HepG2 (cell line): ENCODE measurements around the gene GBX1. TPM values are rescaled to one million over a fixed set of nuclear protein-coding genes. Genes with fewer than 3 reads are reported as not detected.

ENCODE experiments used
- ATAC-seq: fragments of 200-7000 bp; cut with Tn5 transposase; 3 replicates; pipeline ENCODE4 v1.9.1; 2020; ENCODE audit warnings: mild to moderate bottlenecking, moderate library complexity
- BruUV-seq: library from RNA; stranded (reverse); fragments of 400-500 nt; replicated peaks from 2 replicates; lab custom pipeline; 2021; lab: Mats Ljungman, UMichigan
- CTCF ChIA-PET: fragments of 300-600 bp; formaldehyde crosslinking; extraction: SDS; loops from one replicate; lab custom pipeline; 2021; ENCODE audit warnings: low total read pairs, inconsistent platforms, low intra/inter-chr PET ratio; lab: Yijun Ruan, JAX
- POLR2A ChIA-PET: fragments of 350-600 bp; sonication (Branson Sonifier 250); formaldehyde crosslinking; loops from one replicate; lab custom pipeline; 2020; ENCODE audit warnings: antibody characterized with exemption, inconsistent platforms; lab: Yijun Ruan, JAX
- DNase-seq: peaks from one replicate; pipeline ENCODE4 v3.0.0-alpha.2; 2015; ENCODE audit warnings: low spot score
- FAIRE-seq: peaks from 3 replicates; lab custom pipeline; 2011; peaks lifted over from hg19 to GRCh38; lab: Jason Lieb, UNC
- H2AFZ ChIP-seq: one replicate; pipeline ENCODE4 v1.6.1; 2011; ENCODE audit warnings: low read length, inconsistent platforms
- H3K27ac ChIP-seq: fragments of 300-600 bp; 3 replicates; pipeline ENCODE4 v1.8.0; 2011; ENCODE audit warnings: mixed run types, mild to moderate bottlenecking, mixed read lengths, low read length, inconsistent platforms; ENCODE audit not compliant: insufficient read depth; ENCODE audit errors: extremely low read length
- H3K27me3 ChIP-seq, 2 experiments: fragments of 200-600 bp in 1 of 2; 2 replicates in 1 of 2; 3 replicates in 1 of 2; pipeline versions ENCODE4 v1.6.0 to v1.8.0; 2011; ENCODE audit warnings: low read length in 2 of 2, mild to moderate bottlenecking in 2 of 2, moderate library complexity in 2 of 2, inconsistent platforms in 1 of 2; ENCODE audit not compliant: insufficient read depth in 2 of 2, control insufficient read depth in 1 of 2
- H3K36me3 ChIP-seq, 2 experiments: fragments of 200-600 bp in 1 of 2; replicated peaks in 1 of 2; 2 replicates in 1 of 2; 3 replicates in 1 of 2; pipeline versions ENCODE4 v1.5.1 to v1.8.0; 2011; ENCODE audit warnings: low read length in 2 of 2, inconsistent platforms in 1 of 2; ENCODE audit not compliant: insufficient read depth in 2 of 2, control insufficient read depth in 1 of 2
- H3K4me1 ChIP-seq: 2 replicates; pipeline ENCODE4 v1.5.1; 2012; ENCODE audit warnings: low read length, inconsistent platforms; ENCODE audit not compliant: insufficient read depth
- H3K4me2 ChIP-seq: 2 replicates; pipeline ENCODE4 v1.6.0; 2011; ENCODE audit warnings: low read depth, low read length, inconsistent platforms
- H3K4me3 ChIP-seq, 3 experiments: fragments of 200-600 bp in 1 of 3; sonication (generic), shearing (Covaris generic) in 1 of 3; replicated peaks in 1 of 3; 2 replicates each; pipeline ENCODE4 v1.5.1; 2011 to 2016; ENCODE audit warnings: low read length in 3 of 3, inconsistent platforms in 2 of 3, low read depth in 2 of 3, mild to moderate bottlenecking in 2 of 3, control low read depth in 1 of 3, mixed read lengths in 1 of 3; ENCODE audit not compliant: insufficient read depth in 1 of 3
- H3K79me2 ChIP-seq: one replicate; pipeline ENCODE4 v1.6.1; 2011; ENCODE audit warnings: low read length, inconsistent platforms; ENCODE audit not compliant: insufficient read depth
- H3K9ac ChIP-seq: 2 replicates; pipeline ENCODE4 v1.6.0; 2011; ENCODE audit warnings: mild to moderate bottlenecking, low read depth, low read length, inconsistent platforms; ENCODE audit not compliant: insufficient read depth
- H3K9me3 ChIP-seq: 2 replicates; pipeline ENCODE4 v1.5.1; 2012; ENCODE audit warnings: mild to moderate bottlenecking, low read length
- H4K20me1 ChIP-seq: 2 replicates; pipeline ENCODE4 v1.6.0; 2011; ENCODE audit warnings: inconsistent platforms, mild to moderate bottlenecking, low read length, moderate library complexity; ENCODE audit not compliant: insufficient read depth
- CENPBD1 ChIP-seq: sonication (generic); formaldehyde crosslinking; IDR thresholded peaks from 2 replicates; pipeline ENCODE4 v1.8.0; 2022; ENCODE audit warnings: missing genetic modification reagents, low read depth, mild to moderate bottlenecking, borderline replicate concordance
- CHD4 ChIP-seq: fragments of 200-600 bp; sonication (generic); IDR thresholded peaks from 2 replicates; pipeline ENCODE4 v1.7.0; 2017; ENCODE audit warnings: mild to moderate bottlenecking, low read length, borderline replicate concordance
- KDM1A ChIP-seq: IDR thresholded peaks from 2 replicates; pipeline ENCODE4 v1.6.1; 2016; ENCODE audit warnings: missing compliant biosample characterization
- NFATC3 ChIP-seq: sonication (generic); formaldehyde crosslinking; IDR thresholded peaks from 2 replicates; pipeline ENCODE4 v1.5.1; 2020; ENCODE audit warnings: mild to moderate bottlenecking, missing genetic modification reagents
- RFXANK ChIP-seq: IDR thresholded peaks from 2 replicates; pipeline ENCODE4 v1.6.1; 2016
- SAP130 ChIP-seq: IDR thresholded peaks from 2 replicates; pipeline ENCODE4 v1.6.1; 2016; ENCODE audit warnings: low read depth
- TEAD3 ChIP-seq: optimal IDR thresholded peaks from 2 replicates; pipeline ENCODE3; 2016; ENCODE audit warnings: borderline replicate concordance
- ZBTB44 ChIP-seq: sonication (generic); formaldehyde crosslinking; IDR thresholded peaks from 2 replicates; pipeline ENCODE4 v1.4.0; 2020; ENCODE audit warnings: missing genetic modification reagents
- ZFP36L2 ChIP-seq: sonication (generic); formaldehyde crosslinking; IDR thresholded peaks from 2 replicates; pipeline ENCODE4 v1.4.0; 2020; ENCODE audit warnings: missing genetic modification reagents
- ZFP90 ChIP-seq: sonication (generic); formaldehyde crosslinking; IDR thresholded peaks from 2 replicates; pipeline ENCODE4 v1.8.0; 2022; ENCODE audit warnings: missing genetic modification reagents, mild to moderate bottlenecking, inconsistent platforms, borderline replicate concordance
- ZNF383 ChIP-seq: sonication (generic); formaldehyde crosslinking; IDR thresholded peaks from 2 replicates; pipeline ENCODE4 v1.4.0; 2020; ENCODE audit warnings: missing genetic modification reagents, mild to moderate bottlenecking, borderline replicate concordance
- ZNF713 ChIP-seq: sonication (generic); formaldehyde crosslinking; IDR thresholded peaks from 2 replicates; pipeline ENCODE4 v1.4.0; 2020; ENCODE audit warnings: mild to moderate bottlenecking, missing genetic modification reagents
- ZNF768 ChIP-seq: sonication (generic); formaldehyde crosslinking; IDR thresholded peaks from 2 replicates; pipeline ENCODE4 v1.4.0; 2020; ENCODE audit warnings: missing genetic modification reagents
- ZNF777 ChIP-seq: sonication (generic); formaldehyde crosslinking; IDR thresholded peaks from 2 replicates; pipeline ENCODE4 v1.4.0; 2020; ENCODE audit warnings: missing genetic modification reagents
- ZNF839 ChIP-seq: sonication (generic); formaldehyde crosslinking; IDR thresholded peaks from 2 replicates; pipeline ENCODE4 v1.4.0; 2020; ENCODE audit warnings: missing genetic modification reagents, mild to moderate bottlenecking, borderline replicate concordance
- ZNF891 ChIP-seq: sonication (generic); formaldehyde crosslinking; IDR thresholded peaks from 2 replicates; pipeline ENCODE4 v1.5.0; 2020; ENCODE audit warnings: mild to moderate bottlenecking, missing genetic modification reagents
- ZSCAN29 ChIP-seq: sonication (generic); formaldehyde crosslinking; conservative IDR thresholded peaks from 2 replicates; pipeline ENCODE4 v1.4.0; 2020; ENCODE audit warnings: mild to moderate bottlenecking, missing genetic modification reagents
- WGBS: methylation state at CpG from one replicate; pipeline ENCODE4 v1.1.6; 2017; ENCODE audit warnings: low lambda C conversion rate; 5-methylcytosine and 5-hydroxymethylcytosine counted together
- in situ Hi-C: cut with HindIII; loops from 2 replicates; pipeline ENCODE4 v1.10.0; 2017; ENCODE audit warnings: low pct_unique_long_range_greater_than_20kb; ENCODE audit not compliant: extremely low pct_ligation_motif_present
- intact Hi-C: fragments of 100-400 bp; cut with micrococcal nuclease; formaldehyde crosslinking; loops from one replicate; pipeline ENCODE4 v1.10.0; 2022; ENCODE audit not compliant: unreplicated experiment
- polyA plus RNA-seq, 8 experiments: library from polyadenylated mRNA; depleted of rRNA in 3 of 8; stranded (reverse) in 7 of 8; unstranded in 1 of 8; fragments of >200 nt; fragmentation: Illumina TruSeq in 4 of 8; extraction: Trizol in 4 of 8; gene quantifications; 2 replicates each; pipeline versions ENCODE4 v1.2.1 to v1.2.3, GENCODE V29; 2011 to 2016; ENCODE audit warnings: low read depth in 4 of 8, missing spikeins in 1 of 8, mixed read lengths in 1 of 8; ENCODE audit not compliant: insufficient read depth in 1 of 8
- total RNA-seq, 5 experiments: library from RNA; depleted of rRNA; stranded (reverse); fragments of >200 nt; fragmentation: Illumina TruSeq; extraction: Trizol; gene quantifications; 2 replicates each; pipeline ENCODE4 v1.2.3, GENCODE V29; 2016; ENCODE audit warnings: low read depth in 1 of 5
- TF ChIP-seq, protein P1 (sequence below): sonication (generic); formaldehyde crosslinking; IDR thresholded peaks from 2 replicates; pipeline ENCODE4 v1.4.0; 2020; ENCODE audit warnings: mild to moderate bottlenecking, missing genetic modification reagents

The GBX1 gene
- total and polyA plus RNA-seq, 2 of the 13 experiments (the other 11 are each of a cell fraction or from before 2014, with no cell fraction given): not detected

- FAIRE-seq (no peak), DNase-seq (no peak), ATAC-seq (no peak)
- Histone ChIP-seq H3K27ac (no peak overlapping the region), H3K4me3 (no peak overlapping the region), H4K20me1 (peaks cover 33% of the 10 kb centered on the region; the same call in 1 of the 2 replicates), H3K4me2 (no peak overlapping the region), H3K4me1 (no peaks in the 10 kb centered on the region), H3K9ac (no peak overlapping the region), H3K36me3 (peaks cover 18 to 59% of the 10 kb centered on the region in 2 experiments; a peak in 4 of 5 replicates), H3K27me3 (no peaks in the 10 kb centered on the region), H3K79me2 (peaks cover 22% of the 10 kb centered on the region), H3K9me3 (no peaks in the 10 kb centered on the region), H2AFZ (no peak overlapping the region)
- POLR2A ChIA-PET: no interaction called here
- intact Hi-C loops: no loop called here
- TF ChIP-seq ZNF713 (CRISPR knock-in tag) (no peak), TEAD3 (CRISPR knock-in tag) (no peak), SAP130 (CRISPR knock-in tag) (no peak), NFATC3 (CRISPR knock-in tag) (no peak), RFXANK (CRISPR knock-in tag) (no peak), ZSCAN29 (CRISPR knock-in tag) (no peak), ZNF891 (no peak), CHD4 (no peak), ZNF383 (CRISPR knock-in tag) (no peak), ZFP90 (CRISPR knock-in tag) (no peak), ZFP36L2 (no peak), KDM1A (CRISPR knock-in tag) (no peak), CENPBD1 (CRISPR knock-in tag) (no peak), ZNF839 (CRISPR knock-in tag) (no peak), ZNF777 (CRISPR knock-in tag) (no peak), ZNF768 (CRISPR knock-in tag) (no peak), ZBTB44 (CRISPR knock-in tag) (no peak)
- TF ChIP-seq, protein P1, sequence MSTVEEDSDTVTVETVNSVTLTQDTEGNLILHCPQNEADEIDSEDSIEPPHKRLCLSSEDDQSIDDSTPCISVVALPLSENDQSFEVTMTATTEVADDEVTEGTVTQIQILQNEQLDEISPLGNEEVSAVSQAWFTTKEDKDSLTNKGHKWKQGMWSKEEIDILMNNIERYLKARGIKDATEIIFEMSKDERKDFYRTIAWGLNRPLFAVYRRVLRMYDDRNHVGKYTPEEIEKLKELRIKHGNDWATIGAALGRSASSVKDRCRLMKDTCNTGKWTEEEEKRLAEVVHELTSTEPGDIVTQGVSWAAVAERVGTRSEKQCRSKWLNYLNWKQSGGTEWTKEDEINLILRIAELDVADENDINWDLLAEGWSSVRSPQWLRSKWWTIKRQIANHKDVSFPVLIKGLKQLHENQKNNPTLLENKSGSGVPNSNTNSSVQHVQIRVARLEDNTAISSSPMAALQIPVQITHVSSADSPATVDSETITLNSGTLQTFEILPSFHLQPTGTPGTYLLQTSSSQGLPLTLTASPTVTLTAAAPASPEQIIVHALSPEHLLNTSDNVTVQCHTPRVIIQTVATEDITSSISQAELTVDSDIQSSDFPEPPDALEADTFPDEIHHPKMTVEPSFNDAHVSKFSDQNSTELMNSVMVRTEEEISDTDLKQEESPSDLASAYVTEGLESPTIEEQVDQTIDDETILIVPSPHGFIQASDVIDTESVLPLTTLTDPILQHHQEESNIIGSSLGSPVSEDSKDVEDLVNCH (CRISPR knock-in tag): no peak
- CTCF ChIA-PET: no interaction called here
- no TSS peak for BruUV-seq
- 98% methylated on average over 93 of the region's 114 CpGs for WGBS
- in situ Hi-C loops: no loop called here
Observed at GRCh38 chr7:151115121-151115835, 52.2 kb downstream of the GBX1 start.
